Inflammatory macrophage treated with lipopolysaccharide for 1 hour (primary cell): ENCODE measurements around the gene SOST.
"Not testable (repeated sequence)": the region's sequence is repeated elsewhere in the genome, so short reads cannot be mapped to it uniquely, and the experiment has no call there.

Experiments
- DNase-seq, 2 donors: peaks; one replicate each; pipeline ENCODE4 v3.0.0-alpha.2; 2020 to 2022

The SOST gene

DNA sequence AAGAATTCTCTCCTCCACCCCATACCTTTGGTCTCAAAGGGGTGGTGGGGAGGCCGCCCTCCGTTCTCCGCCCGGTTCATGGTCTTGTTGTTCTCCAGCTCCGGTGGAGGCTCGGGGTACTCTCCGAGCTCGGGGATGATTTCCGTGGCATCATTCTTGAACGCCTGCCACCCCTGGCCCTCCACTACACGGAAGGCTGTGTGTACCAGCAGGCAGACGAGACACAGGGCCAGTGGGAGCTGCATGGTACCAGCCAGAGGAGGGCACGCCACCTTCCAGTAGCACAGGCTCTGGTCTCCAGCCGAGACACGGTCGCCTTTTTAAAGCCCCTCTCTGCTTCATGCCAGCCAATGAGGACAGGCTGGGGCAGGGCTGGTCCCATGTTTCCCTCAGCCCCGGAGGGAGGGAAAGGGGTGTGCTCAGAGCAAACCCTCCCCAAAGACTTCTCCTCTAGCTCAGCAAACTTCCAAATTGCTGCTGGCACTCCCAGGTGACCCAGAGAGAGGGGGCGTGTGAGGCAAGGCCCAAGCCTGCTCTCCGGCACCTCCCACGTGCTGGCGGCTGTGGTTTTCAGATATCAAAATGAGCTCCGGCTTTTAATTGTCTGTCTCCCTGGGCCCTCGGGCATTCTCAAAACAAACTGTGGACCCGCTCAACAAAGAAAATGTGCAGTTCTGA, at the start of gene SOST:
SOST (minus strand) TSS at position 295 of the 678 bp plus-strand sequence; CDS start at position 245, 50 bp downstream.
- no peak for DNase-seq

DNA sequence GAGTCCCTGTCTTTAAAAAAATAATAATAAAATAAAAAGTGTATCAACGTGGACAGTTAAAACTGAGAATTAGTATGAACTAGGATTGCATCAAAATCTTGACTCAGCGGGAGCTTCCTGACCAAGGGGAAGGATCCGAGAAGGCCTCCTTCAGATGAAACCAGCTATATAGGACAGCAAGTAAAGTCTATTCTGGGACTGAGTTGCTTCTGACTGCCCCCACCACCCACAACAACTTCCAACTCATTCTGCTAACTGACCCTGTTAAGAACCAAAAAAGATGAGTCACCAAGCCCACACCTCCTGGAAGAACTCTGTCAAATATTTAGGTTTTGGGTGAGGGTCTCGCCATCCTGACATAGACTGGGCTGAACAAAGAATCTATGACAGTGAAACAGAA, 49.5 kb upstream of the SOST start:
- peak; percentile 38 to 52 for DNase-seq

DNA sequence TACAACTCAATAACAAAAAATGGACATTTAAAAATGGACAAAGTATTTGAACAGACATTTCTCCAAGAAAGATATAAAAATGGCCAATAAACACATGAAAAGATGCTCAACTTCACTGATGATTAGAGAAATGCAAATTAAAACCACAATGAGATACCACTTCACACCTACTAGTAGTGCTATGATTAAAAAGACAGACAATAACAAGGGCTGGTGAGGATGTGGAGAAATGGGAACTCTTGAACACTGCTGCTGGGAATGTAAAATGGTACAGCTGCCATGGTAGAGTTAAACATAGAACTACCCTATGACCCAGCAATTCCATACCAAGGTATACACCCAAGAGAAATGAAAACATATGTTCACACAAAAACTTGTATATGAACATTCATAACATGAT, 46.5 kb upstream of the SOST start:
- no peak for DNase-seq

DNA sequence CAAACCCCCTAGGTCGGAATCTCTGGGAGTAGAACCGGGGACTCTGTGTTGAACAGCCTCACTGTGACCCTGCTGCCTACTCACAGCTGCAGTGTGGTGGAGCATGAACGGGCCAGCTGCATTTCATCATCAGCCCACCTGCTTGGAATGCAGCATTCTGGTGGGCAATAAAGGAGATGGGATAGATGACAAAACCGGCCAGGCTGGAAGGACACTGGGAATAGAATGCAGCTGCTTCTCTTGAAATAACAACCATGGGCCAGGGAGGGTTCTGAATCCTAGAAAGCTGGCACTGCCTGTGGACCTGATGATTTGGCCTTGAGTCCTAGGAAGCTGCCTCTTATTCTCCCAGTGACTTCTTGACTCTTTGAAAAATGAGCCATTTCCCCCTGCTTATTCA, 45.2 kb upstream of the SOST start:
- no peak for DNase-seq

DNA sequence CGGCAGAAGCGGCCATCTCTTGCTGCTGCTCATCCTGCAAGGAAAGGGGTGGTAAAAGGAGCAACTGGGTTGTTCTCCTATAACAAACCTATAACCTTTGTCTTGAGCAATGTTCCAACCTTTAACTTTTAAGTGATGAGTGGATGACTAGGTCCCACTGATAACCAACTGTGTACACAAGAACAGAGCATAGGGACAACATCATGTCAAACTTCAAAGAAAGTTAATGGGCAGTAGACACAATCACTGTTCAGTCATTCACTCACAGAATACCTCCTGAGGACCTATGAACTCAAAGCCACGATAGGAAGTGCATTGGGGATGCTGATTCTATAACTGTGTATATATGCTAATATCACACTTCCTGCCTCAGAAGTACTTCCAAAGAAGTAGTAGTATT, 43.3 kb upstream of the SOST start:
- no peak for DNase-seq

DNA sequence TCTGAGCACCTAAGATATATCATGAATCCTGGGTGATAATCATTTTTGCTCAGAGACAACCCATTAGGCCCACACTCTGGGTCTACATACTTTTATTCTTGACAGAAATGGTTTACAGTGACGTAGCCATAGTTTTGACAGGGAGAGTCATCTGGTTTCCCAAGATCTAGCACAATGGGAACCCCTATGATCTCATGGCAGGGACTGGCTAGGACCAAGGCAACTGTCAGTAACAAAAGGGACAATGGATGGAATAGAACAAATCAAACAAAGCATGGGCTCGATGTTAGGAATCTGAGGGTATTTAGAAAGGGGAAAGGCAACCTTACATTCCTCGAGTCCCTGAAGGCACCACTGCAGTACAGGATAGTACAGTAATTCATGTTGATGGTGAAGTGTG, 42.1 kb upstream of the SOST start:
- DNase-seq, result no peak

DNA sequence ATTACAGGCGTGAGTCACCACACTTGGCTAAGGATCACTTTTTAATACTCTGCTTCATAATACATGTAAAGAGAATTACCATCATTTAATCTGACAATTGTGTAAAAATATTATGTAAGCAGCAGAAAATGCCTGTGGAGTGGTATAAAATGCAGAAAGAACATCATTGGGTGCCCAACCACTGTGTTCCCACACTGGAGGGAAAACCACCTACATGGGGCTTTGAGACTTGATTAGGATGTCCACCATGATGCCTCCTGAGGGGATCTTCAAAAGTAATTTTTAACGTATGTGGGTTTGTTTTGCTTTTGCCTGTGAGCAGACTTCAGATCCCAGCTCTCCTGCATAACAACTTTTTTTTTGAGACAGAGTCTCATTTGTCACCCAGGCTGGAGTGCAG, 40.5 kb upstream of the SOST start:
- DNase-seq, result no peak

DNA sequence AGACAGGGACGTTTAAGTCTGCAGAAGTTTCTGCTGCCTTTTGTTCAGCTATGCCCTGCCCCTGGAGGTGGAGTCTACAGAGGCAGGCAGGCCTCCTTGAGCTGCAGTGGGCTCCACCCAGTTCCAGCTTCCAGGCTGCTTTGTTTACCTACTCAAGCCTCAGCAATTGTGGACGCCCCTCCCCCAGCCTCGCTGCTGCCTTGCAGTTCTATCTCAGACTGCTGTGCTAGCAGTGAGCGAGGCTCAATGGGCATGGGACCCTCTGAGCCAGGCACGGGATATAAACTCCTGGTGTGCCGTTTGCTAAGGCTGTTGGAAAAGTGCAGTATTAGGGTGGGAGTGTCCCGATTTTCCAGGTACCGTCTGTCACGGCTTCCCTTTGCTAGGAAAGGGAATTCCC, 39.4 kb upstream of the SOST start:
- DNase-seq, result not testable (repeated sequence)

DNA sequence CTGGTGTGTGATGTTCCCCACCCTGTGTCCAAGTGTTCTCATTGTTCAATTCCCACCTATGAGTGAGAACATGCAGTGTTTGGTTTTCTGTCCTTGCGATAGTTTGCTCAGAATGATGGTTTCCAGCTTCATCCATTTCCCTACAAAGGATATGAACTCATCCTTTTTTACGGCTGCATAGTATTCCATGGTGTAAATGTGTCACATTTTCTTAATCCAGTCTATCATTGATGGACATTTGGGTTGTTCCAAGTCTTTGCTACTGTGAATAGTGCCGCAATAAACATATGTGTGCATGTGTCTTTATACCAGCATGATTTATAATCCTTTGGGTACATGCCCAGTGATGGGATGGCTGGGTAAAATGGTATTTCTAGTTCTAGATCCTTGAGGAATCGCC, 34.1 kb upstream of the SOST start:
- not testable (repeated sequence) for DNase-seq

DNA sequence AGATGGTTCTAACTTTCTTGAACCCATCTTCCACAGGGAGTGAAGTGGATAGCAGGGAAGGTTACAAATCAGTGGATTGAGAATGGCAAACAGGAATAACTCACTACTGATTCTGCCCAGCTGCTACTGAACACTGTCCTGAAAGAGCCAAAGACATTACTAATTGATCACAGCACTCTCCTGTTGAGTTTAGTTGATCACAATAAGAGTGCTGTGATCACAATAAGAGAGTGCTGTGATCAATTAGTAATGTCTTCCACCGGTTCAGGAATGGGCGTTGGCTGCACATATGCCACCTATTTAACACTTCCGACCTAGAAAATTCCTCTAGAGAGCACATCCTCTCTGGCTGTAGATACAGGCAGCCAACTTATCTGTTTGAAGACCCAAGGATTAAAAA, 33.0 kb upstream of the SOST start:
- DNase-seq, result no peak

DNA sequence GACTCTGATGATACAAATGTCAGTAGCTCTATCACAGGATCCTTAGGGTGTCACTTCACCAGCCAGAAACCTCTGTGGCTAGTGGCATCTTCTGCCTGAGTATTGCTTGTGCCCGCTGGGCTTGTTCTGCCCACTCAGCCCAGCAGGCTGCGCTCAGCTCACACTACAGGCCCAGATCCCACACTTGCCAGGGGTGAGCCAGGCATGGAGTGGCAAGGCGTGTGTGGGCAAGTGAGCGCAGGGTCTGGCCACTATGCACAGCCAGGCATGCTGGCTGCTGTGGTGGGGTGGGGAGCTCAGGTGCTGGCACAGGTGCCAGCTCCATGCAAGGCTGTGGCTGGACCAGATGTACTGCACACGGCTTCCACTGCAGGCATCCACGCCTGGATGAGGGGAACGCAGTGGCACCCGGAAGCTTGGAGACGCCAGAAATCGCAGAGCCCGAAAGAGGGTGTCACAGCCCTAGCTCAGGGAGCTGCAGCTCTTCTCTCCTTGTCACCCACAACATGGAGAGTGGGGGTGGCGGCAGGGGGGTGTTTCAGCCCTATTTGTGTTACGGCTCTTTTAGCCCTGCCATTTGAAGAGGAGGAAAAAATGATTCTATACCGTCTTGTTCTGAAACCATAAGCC, 31.8 kb upstream of the SOST start:
- DNase-seq, result no peak

DNA sequence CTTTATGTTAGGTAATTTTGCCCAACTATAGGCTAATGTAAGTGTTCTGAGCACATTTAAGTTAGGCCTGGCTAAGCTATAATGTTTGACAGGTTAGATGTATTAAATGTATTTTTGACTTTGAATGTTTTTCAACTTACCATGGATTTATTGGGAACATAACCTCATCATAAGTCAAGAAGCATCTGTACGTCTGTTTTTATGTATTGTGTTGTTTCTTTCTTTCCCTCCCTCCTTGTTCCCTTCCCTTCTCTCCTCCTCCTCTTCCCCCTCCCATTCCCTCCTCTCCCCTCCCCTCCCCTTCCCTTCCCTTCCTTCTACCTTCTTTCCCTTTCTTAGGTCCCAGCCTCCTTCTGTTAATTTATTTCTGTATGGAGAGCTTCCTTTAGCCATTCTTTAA, 30.9 kb upstream of the SOST start:
- DNase-seq, result no peak

DNA sequence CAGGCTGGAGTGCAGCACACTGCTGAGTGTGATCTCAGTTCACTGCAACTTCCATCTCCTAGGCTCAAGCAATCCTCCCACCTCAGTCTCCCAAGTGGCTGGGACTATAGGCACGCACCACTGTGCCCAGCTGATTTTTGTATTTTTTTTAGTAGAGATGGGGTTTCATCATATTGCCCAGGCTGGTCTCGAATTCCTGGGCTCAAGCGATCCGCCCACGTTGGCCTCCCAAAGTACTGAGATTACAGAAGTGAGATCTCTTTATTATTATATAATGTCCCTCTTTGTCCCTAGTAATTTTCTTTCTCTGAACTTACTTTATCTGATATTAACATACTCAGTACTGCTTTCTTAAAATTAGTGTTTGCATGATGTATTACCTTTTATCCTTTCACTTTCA, 29.9 kb upstream of the SOST start:
- peak in 1 of 2 donors; percentile 52 for DNase-seq

DNA sequence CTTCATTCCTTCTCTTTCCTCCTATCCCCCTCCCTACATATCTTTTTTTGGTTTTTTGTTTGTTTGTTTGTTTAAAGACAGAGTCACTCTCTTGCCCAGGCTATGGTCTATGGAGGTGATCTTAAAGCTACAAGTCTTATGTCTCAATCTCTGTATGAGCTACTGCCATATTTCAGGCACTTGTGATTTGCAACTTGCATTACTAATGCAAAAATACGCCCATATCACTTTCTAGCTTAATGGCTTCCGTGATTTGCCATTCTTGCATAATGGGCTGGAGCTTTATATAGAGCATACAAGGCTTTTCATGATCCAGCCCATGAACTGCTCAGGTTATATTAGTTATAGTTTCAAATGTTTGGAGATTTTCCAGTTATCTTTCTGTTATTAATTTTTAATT, 29.1 kb upstream of the SOST start:
- DNase-seq, result peak; percentile 78 to 90

DNA sequence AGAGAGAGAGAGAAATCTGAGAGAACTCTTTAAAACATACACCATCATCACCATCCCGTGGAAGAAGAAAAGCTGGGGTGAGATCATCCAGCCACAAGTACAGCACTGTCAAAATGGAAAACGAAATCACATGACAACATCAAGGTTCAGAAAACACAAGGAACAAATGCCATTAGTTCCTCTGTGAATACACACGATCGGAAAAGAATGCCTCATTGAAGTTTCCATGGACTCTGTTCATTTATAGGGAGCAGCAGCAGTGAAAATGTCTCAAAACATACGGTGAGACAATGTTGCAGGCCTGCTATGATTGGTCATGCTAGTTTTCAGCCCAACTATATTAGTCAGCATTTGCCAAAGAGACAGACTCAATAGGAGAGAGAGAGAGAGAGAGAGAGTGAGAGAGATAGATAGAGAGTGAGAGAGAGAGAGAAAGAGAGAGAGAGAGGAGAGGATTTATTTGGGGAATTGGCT, 26.1 kb upstream of the SOST start:
- no peak for DNase-seq

DNA sequence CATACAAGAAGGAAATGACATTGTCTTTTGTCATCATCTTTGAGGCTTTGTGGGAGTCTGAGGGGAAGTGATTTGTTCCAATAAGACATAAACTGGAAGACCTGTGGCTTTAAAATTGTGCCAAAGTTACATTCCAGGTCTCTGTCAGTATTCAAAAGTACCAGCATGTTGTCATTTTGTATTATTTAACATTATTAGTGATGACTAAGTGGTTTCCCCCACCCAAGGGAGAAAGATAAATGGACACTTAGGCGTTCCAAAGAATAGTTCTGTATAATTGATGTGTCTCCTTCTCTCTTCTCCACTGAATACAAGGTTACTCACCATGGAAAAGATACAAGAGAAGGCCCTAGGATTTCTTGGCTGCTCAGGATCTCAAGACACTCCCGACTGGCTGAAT, 25.5 kb upstream of the SOST start:
- peak in 1 of 2 donors; percentile 44 for DNase-seq

DNA sequence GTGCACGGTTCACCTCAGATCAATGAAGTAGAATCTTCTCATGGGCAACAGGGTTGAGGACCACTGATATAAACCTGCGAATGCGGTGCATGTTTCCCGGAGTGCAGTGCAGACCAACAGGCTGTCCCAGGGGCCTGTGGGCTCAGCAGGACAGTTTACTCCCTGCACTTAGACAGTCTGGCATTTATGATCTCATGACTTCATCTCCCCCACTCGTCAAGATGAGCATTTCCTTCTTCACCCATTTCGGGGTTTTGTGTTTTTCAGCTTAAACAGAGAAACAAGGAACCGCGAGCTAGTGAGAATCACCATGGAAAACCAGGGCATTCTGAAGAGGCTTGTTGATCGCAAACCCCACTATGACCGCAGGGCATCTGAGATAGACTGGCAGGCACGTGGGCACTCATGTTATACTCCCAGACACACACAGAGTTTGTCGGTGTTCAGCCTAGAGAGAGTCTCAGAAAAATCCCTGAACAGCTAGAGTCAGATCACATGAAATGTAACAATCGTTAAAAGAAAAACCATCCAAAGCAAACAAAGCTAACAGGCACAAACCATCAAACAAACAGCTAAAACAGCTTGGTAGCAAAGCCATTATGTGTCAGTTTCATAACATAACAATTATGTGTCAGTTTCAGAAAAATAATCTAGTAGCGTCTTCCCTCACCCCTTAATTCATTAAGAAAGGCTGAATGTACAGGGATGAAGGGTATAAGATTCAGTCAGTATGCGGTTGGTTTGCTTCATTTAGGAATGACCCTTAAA, 24.5 kb upstream of the SOST start:
- DNase-seq, result no peak

DNA sequence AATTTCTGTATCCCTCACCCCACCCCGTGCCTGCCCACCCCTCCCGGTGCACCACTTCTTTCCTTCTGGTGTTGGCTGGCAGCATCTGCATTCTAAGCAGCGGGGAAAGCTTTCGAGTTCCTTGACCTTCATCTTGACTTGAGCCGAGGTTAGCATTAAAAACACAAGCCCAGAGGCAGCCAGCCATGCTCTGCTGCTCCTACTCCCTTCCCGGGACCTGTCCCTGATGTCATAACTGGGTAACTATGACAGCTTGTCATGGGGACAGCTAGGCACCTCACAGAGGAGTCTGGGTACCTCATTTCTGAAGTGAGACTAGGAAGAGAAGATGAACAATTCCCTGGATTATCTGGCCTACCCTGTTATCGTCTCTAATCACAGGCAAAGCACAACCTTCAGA, 21.5 kb upstream of the SOST start, which contains the start of gene CFAP97D1:
CFAP97D1 (plus strand) TSS at position 301 of the 400 bp plus-strand sequence; CDS start at position 329, 28 bp downstream.
- DNase-seq, result no peak

DNA sequence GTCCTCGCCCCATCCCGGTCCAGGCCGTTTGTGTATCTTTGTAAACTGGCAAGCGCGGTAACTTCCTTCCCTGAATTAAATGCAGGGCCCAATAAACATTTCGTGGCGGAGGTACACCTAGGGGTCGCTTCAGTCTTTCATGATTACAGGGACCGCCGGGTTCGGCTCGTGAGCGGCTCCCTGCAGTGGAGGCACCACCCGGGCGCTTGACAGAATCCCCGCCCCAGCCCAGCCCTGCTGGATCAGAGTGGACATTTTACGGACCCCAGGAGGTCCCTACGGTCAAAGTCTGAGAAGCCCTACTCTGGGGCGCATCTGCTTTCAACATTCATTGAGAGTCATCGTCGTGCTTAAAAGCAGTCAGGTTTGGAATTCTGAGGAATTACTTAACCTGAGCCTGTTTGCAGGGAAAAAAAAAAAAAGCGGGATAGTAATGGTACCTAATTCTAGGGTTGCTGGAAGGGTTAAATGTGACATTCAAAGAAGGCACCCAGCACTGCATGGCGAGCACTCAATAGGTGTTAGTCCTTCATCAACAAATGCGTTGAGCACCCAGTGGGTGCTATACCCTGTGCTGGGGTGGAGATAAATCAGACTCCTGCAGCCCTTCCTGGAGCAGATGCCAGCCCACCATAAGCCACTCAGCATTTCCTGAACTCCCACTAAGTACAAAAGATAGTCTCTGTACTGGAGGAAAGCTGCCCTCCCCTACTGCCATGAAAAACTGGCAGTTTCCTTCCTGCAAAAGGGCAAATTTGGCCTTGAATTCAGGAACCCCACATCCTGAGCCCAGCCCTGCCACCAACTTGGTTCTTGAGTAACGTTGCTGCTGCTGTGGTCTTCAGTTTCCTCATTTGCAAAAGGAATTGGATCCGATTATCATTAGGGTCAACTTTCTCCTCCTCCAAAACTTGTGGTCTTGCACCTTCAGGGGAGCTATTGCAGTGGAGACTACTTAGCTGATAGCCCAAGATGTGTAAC, 20.8 kb upstream of the SOST start:
- DNase-seq, result peak; percentile 52 to 65

DNA sequence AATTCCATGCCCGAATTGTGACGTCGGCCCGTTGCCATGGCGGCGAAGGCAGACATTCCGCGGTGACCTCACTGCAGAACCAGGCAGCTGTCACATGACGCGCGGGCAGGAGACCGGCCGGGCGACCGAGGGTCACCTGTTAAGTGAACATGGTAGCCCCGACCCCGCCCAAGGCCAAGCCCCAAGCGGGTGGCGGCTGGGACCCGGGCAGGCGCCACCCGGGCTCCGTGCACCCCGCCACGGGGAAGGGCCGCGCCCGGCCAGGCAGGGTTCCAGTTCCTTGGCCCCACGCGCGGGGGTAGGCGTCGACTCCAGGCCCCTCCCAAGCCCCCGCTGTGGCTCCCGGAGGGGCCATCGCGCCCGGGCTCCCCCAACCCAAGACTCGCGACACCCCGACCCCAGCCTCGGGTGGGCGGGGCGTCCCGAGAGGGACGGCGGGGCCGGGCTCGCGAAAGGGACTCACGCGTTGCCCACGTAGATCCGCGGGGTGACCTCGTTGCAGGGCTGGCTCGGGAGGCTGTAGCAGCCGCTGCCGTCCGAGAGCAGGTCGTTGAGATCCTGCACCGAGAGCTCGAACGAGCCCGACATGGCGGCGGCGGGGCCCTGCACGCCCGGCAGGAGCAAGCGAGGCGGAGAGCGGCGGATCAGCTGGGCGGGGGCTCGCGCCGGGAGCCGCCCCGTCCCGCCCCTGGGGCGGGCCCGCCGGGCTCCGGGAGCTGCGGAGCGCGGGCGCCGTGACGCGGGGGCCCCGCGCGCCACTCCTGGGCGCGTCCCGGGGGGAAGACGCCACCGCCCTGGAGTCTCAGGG, 19.9 kb upstream of the SOST start, which contains the start of gene DUSP3:
DUSP3 (minus strand) TSS at position 641 of the 808 bp plus-strand sequence; CDS start at position 588, 53 bp downstream.
- DNase-seq, result peak; percentile 91 to 92
